HepG2 (cell line): ENCODE measurements around the gene HNRNPA0. TPM values are rescaled to one million over a fixed set of nuclear protein-coding genes. Genes with fewer than 3 reads are reported as not detected.
A peak's percentile ranks its signal among the peaks of the same experiment; 100 is the strongest.

ENCODE experiments used
- CBFB ChIP-seq: sonication (generic); formaldehyde crosslinking; IDR thresholded peaks from 2 replicates; pipeline ENCODE4 v1.4.0; 2020; ENCODE audit warnings: missing genetic modification reagents
- CHCHD3 ChIP-seq: sonication (generic); formaldehyde crosslinking; IDR thresholded peaks from 2 replicates; pipeline ENCODE4 v1.8.0; 2022; ENCODE audit warnings: mild to moderate bottlenecking, missing genetic modification reagents, moderate library complexity
- KIAA2018 ChIP-seq: sonication (generic); formaldehyde crosslinking; IDR thresholded peaks from 2 replicates; pipeline ENCODE4 v1.5.0; 2020; ENCODE audit warnings: mild to moderate bottlenecking, missing genetic modification reagents, borderline replicate concordance
- PBX2 ChIP-seq: IDR thresholded peaks from 2 replicates; pipeline ENCODE4 v1.6.1; 2016; ENCODE audit warnings: control low read depth
- SOX6 ChIP-seq, 2 experiments: fragments of 450-650 bp in 1 of 2; sonication (generic) in 1 of 2; formaldehyde crosslinking in 1 of 2; IDR thresholded peaks; 2 replicates each; pipeline versions ENCODE4 v1.4.0 to v1.6.1; 2017 to 2020; ENCODE audit warnings: antibody characterized with exemption in 1 of 2, mild to moderate bottlenecking in 1 of 2, missing genetic modification reagents in 1 of 2
- UBTF ChIP-seq: sonication (generic); formaldehyde crosslinking; IDR thresholded peaks from 2 replicates; pipeline ENCODE4 v1.4.0; 2020; ENCODE audit warnings: mild to moderate bottlenecking, missing genetic modification reagents
- ZNF414 ChIP-seq: sonication (generic); formaldehyde crosslinking; IDR thresholded peaks from 2 replicates; pipeline ENCODE4 v1.5.0; 2020; ENCODE audit warnings: missing genetic modification reagents
- ZNF567 ChIP-seq: sonication (generic); formaldehyde crosslinking; IDR thresholded peaks from 2 replicates; pipeline ENCODE4 v1.8.1; 2023; ENCODE audit warnings: mild to moderate bottlenecking, missing genetic modification reagents, borderline replicate concordance
- ZNF788 ChIP-seq: sonication (generic); formaldehyde crosslinking; IDR thresholded peaks from 2 replicates; pipeline ENCODE4 v1.5.0; 2020; ENCODE audit warnings: mild to moderate bottlenecking, missing genetic modification reagents, borderline replicate concordance
- ZNF878 ChIP-seq: sonication (generic); formaldehyde crosslinking; IDR thresholded peaks from 2 replicates; pipeline ENCODE4 v1.8.1; 2023; ENCODE audit warnings: mild to moderate bottlenecking, missing genetic modification reagents, moderate library complexity
- polyA plus RNA-seq, 8 experiments: library from polyadenylated mRNA; depleted of rRNA in 3 of 8; stranded (reverse) in 7 of 8; unstranded in 1 of 8; fragments of >200 nt; fragmentation: Illumina TruSeq in 4 of 8; extraction: Trizol in 4 of 8; gene quantifications; 2 replicates each; pipeline versions ENCODE4 v1.2.1 to v1.2.3, GENCODE V29; 2011 to 2016; ENCODE audit warnings: low read depth in 4 of 8, missing spikeins in 1 of 8, mixed read lengths in 1 of 8; ENCODE audit not compliant: insufficient read depth in 1 of 8
- total RNA-seq, 5 experiments: library from RNA; depleted of rRNA; stranded (reverse); fragments of >200 nt; fragmentation: Illumina TruSeq; extraction: Trizol; gene quantifications; 2 replicates each; pipeline ENCODE4 v1.2.3, GENCODE V29; 2016; ENCODE audit warnings: low read depth in 1 of 5

Gene HNRNPA0
- total and polyA plus RNA-seq, 2 of the 13 experiments (the other 11 are each of a cell fraction or from before 2014, with no cell fraction given), result 9.0 to 12.9 TPM

- TF ChIP-seq KIAA2018 (no peak), ZNF878 (CRISPR knock-in tag) (0 out of 2 replicates have a peak, but pooled peaks have one; percentile 36), CBFB (CRISPR knock-in tag) (no peak), SOX6 (IDR thresholded peaks at IDR 0.05) (no peak), SOX6 (CRISPR knock-in tag; IDR thresholded peaks at IDR 0.05) (no peak), ZNF414 (CRISPR knock-in tag) (0 out of 2 replicates have a peak, but pooled peaks have one; percentile 2), CHCHD3 (CRISPR knock-in tag) (no peak), ZNF788 (CRISPR knock-in tag) (0 out of 2 replicates have a peak, but pooled peaks have one; percentile 19), UBTF (peak; percentile 2; the same call in 1 of the 2 replicates), ZNF567 (0 out of 2 replicates have a peak, but pooled peaks have one; percentile 11), PBX2 (CRISPR knock-in tag) (no peak)
Measured at GRCh38 chr5:137752905-137753690, 1.1 kb downstream of the HNRNPA0 start (continued).
